Activated CD8-positive, alpha-beta T cell treated with anti-CD3 and anti-CD28 coated beads, Interleukin-2, amount 10 ng/mL, durations not matched to agents 7 days and 5 days (primary cell): ENCODE results near the gene GABRB1. TPM values are rescaled to one million over a fixed set of nuclear protein-coding genes. Genes with fewer than 3 reads are reported as not detected.

Experiments
- ATAC-seq: fragments of 150-1000 bp; cut with Tn5 transposase; one replicate; pipeline ENCODE4 v1.10.0; 2021; ENCODE audit warnings: moderate library complexity
- CTCF ChIA-PET: fragments of 350-600 bp; sonication (Branson Sonifier 250); formaldehyde crosslinking; loops from one replicate; lab custom pipeline; 2021; ENCODE audit warnings: antibody characterized with exemption; lab: Charles Lee
- POLR2A ChIA-PET: fragments of 350-600 bp; sonication (Branson Sonifier 250); formaldehyde crosslinking; loops from one replicate; lab custom pipeline; 2021; ENCODE audit warnings: antibody characterized with exemption; lab: Charles Lee
- DNase-seq: peaks from one replicate; pipeline ENCODE4 v3.0.0-alpha.2; 2020
- H3K27ac Mint-ChIP-seq: one replicate; pipeline ENCODE4 v1.8.0; 2021; ENCODE audit warnings: mild to moderate bottlenecking, mixed read lengths
- H3K27me3 Mint-ChIP-seq: one replicate; pipeline ENCODE4 v1.8.0; 2021; ENCODE audit warnings: low read depth, mixed read lengths
- H3K36me3 Mint-ChIP-seq: one replicate; pipeline ENCODE4 v1.8.0; 2021; ENCODE audit warnings: low read depth, mixed read lengths
- H3K4me1 Mint-ChIP-seq: one replicate; pipeline ENCODE4 v1.8.0; 2021; ENCODE audit warnings: low read depth, mixed read lengths
- H3K4me3 Mint-ChIP-seq: one replicate; pipeline ENCODE4 v1.8.0; 2021; ENCODE audit warnings: mild to moderate bottlenecking, mixed read lengths
- H3K9me3 Mint-ChIP-seq: one replicate; pipeline ENCODE4 v1.8.0; 2022; ENCODE audit warnings: mixed read lengths; ENCODE audit not compliant: insufficient read depth
- total RNA-seq, 2 experiments: library from RNA; stranded (reverse); gene quantifications; one replicate each; pipeline ENCODE4 v1.2.3, GENCODE V29; 2021

Gene GABRB1
- total RNA-seq, 2 experiments from 2014 or later: not detected

- Mint-ChIP-seq H3K4me3 (no peak overlapping the region), H3K36me3 (no peaks in the 10 kb centered on the region), H3K9me3 (no peaks in the 10 kb centered on the region), H3K4me1 (no peaks in the 10 kb centered on the region), H3K27me3 (no peaks in the 10 kb centered on the region), H3K27ac (no peak overlapping the region)
- no peak for ATAC-seq
- ChIA-PET CTCF (no interaction called here), POLR2A (no interaction called here)
- DNase-seq: no peak
Measured at GRCh38 chr4:47193179-47193578, 161.8 kb downstream of the GABRB1 start.

GRCh38 chr4:47194036-47194737 lies 162.8 kb downstream of the GABRB1 start:
- Mint-ChIP-seq H3K4me3 (no peak overlapping the region), H3K36me3 (no peaks in the 10 kb centered on the region), H3K27ac (no peak overlapping the region), H3K9me3 (no peaks in the 10 kb centered on the region), H3K4me1 (no peaks in the 10 kb centered on the region), H3K27me3 (no peaks in the 10 kb centered on the region)
- ATAC-seq (no peak), DNase-seq (no peak)
- CTCF ChIA-PET: no interaction called here
- POLR2A ChIA-PET: no interaction called here

GRCh38 chr4:47195706-47196105 lies 164.3 kb downstream of the GABRB1 start:
- DNase-seq: no peak
- Mint-ChIP-seq H3K36me3 (no peaks in the 10 kb centered on the region), H3K27me3 (no peaks in the 10 kb centered on the region), H3K9me3 (no peaks in the 10 kb centered on the region), H3K4me1 (no peaks in the 10 kb centered on the region), H3K4me3 (no peak overlapping the region), H3K27ac (no peak overlapping the region)
- no peak for ATAC-seq
- POLR2A ChIA-PET: no interaction called here
- CTCF ChIA-PET: no interaction called here

- H3K27ac Mint-ChIP-seq: no peak overlapping the region
- H3K27me3 Mint-ChIP-seq: no peaks in the 10 kb centered on the region
- H3K9me3 Mint-ChIP-seq: no peaks in the 10 kb centered on the region
- H3K4me3 Mint-ChIP-seq: no peak overlapping the region
- DNase-seq: no peak
- no peaks in the 10 kb centered on the region for H3K4me1 Mint-ChIP-seq
- no peaks in the 10 kb centered on the region for H3K36me3 Mint-ChIP-seq
- ChIA-PET POLR2A (no interaction called here), CTCF (no interaction called here)
- ATAC-seq: no peak
Measured at GRCh38 chr4:47198791-47199190, 167.4 kb downstream of the GABRB1 start.

- Mint-ChIP-seq H3K4me1 (no peaks in the 10 kb centered on the region), H3K36me3 (no peaks in the 10 kb centered on the region), H3K4me3 (no peak overlapping the region), H3K27ac (no peak overlapping the region), H3K9me3 (no peaks in the 10 kb centered on the region), H3K27me3 (no peaks in the 10 kb centered on the region)
- DNase-seq (no peak), ATAC-seq (no peak)
- CTCF ChIA-PET: no interaction called here
- POLR2A ChIA-PET: no interaction called here
Measured at GRCh38 chr4:47203593-47203992, 172.2 kb downstream of the GABRB1 start.

- no peak overlapping the region for H3K4me3 Mint-ChIP-seq
- POLR2A ChIA-PET: no interaction called here
- no peaks in the 10 kb centered on the region for H3K9me3 Mint-ChIP-seq
- CTCF ChIA-PET: no interaction called here
- no peaks in the 10 kb centered on the region for H3K27me3 Mint-ChIP-seq
- ATAC-seq: no peak
- H3K27ac Mint-ChIP-seq: no peak overlapping the region
- DNase-seq: no peak
- H3K36me3 Mint-ChIP-seq: no peaks in the 10 kb centered on the region
- H3K4me1 Mint-ChIP-seq: no peaks in the 10 kb centered on the region
Measured at GRCh38 chr4:47207555-47207954, 176.2 kb downstream of the GABRB1 start.

- CTCF ChIA-PET: no interaction called here
- no peaks in the 10 kb centered on the region for H3K36me3 Mint-ChIP-seq
- POLR2A ChIA-PET: no interaction called here
- DNase-seq (no peak), ATAC-seq (no peak)
- H3K4me1 Mint-ChIP-seq: no peaks in the 10 kb centered on the region
- H3K27ac Mint-ChIP-seq: no peak overlapping the region
- no peaks in the 10 kb centered on the region for H3K27me3 Mint-ChIP-seq
- no peaks in the 10 kb centered on the region for H3K9me3 Mint-ChIP-seq
- H3K4me3 Mint-ChIP-seq: no peak overlapping the region
Measured at GRCh38 chr4:47209833-47210232, 178.5 kb downstream of the GABRB1 start.

GRCh38 chr4:47210828-47211227 lies 179.5 kb downstream of the GABRB1 start:
- no peak for DNase-seq
- ChIA-PET CTCF (no interaction called here), POLR2A (no interaction called here)
- no peak for ATAC-seq
- Mint-ChIP-seq H3K4me1 (no peaks in the 10 kb centered on the region), H3K4me3 (no peak overlapping the region), H3K36me3 (no peaks in the 10 kb centered on the region), H3K27me3 (no peaks in the 10 kb centered on the region), H3K9me3 (no peaks in the 10 kb centered on the region), H3K27ac (no peak overlapping the region)

GRCh38 chr4:47213106-47213505 lies 181.7 kb downstream of the GABRB1 start:
- no peak for ATAC-seq
- ChIA-PET POLR2A (no interaction called here), CTCF (no interaction called here)
- Mint-ChIP-seq H3K27ac (no peak overlapping the region), H3K9me3 (no peaks in the 10 kb centered on the region), H3K4me3 (no peak overlapping the region), H3K36me3 (no peaks in the 10 kb centered on the region), H3K4me1 (no peaks in the 10 kb centered on the region), H3K27me3 (no peaks in the 10 kb centered on the region)
- DNase-seq: no peak

- H3K27ac Mint-ChIP-seq: no peak overlapping the region
- ChIA-PET CTCF (no interaction called here), POLR2A (no interaction called here)
- no peak overlapping the region for H3K4me3 Mint-ChIP-seq
- ATAC-seq: no peak
- H3K4me1 Mint-ChIP-seq: no peaks in the 10 kb centered on the region
- no peaks in the 10 kb centered on the region for H3K9me3 Mint-ChIP-seq
- no peaks in the 10 kb centered on the region for H3K36me3 Mint-ChIP-seq
- H3K27me3 Mint-ChIP-seq: no peaks in the 10 kb centered on the region
- DNase-seq: no peak
Measured at GRCh38 chr4:47213539-47213938, 182.2 kb downstream of the GABRB1 start.

GRCh38 chr4:47213971-47214370 lies 182.6 kb downstream of the GABRB1 start:
- DNase-seq (no peak), ATAC-seq (no peak)
- CTCF ChIA-PET: no interaction called here
- H3K36me3 Mint-ChIP-seq: no peaks in the 10 kb centered on the region
- POLR2A ChIA-PET: no interaction called here
- H3K27me3 Mint-ChIP-seq: no peaks in the 10 kb centered on the region
- H3K4me3 Mint-ChIP-seq: no peak overlapping the region
- no peaks in the 10 kb centered on the region for H3K4me1 Mint-ChIP-seq
- no peaks in the 10 kb centered on the region for H3K9me3 Mint-ChIP-seq
- H3K27ac Mint-ChIP-seq: no peak overlapping the region

- no peaks in the 10 kb centered on the region for H3K36me3 Mint-ChIP-seq
- ATAC-seq (no peak), DNase-seq (no peak)
- H3K27ac Mint-ChIP-seq: no peak overlapping the region
- no peak overlapping the region for H3K4me3 Mint-ChIP-seq
- no peaks in the 10 kb centered on the region for H3K4me1 Mint-ChIP-seq
- H3K9me3 Mint-ChIP-seq: no peaks in the 10 kb centered on the region
- no peaks in the 10 kb centered on the region for H3K27me3 Mint-ChIP-seq
- ChIA-PET CTCF (no interaction called here), POLR2A (no interaction called here)
Measured at GRCh38 chr4:47215759-47216158, 184.4 kb downstream of the GABRB1 start.

- H3K27ac Mint-ChIP-seq: no peak overlapping the region
- H3K4me1 Mint-ChIP-seq: no peaks in the 10 kb centered on the region
- H3K9me3 Mint-ChIP-seq: no peaks in the 10 kb centered on the region
- H3K4me3 Mint-ChIP-seq: no peak overlapping the region
- ATAC-seq (no peak), DNase-seq (no peak)
- H3K27me3 Mint-ChIP-seq: no peaks in the 10 kb centered on the region
- H3K36me3 Mint-ChIP-seq: no peaks in the 10 kb centered on the region
- ChIA-PET CTCF (no interaction called here), POLR2A (no interaction called here)
Measured at GRCh38 chr4:47217291-47217690, 185.9 kb downstream of the GABRB1 start.
